Lower leg skin (tissue), 3 donors: Measurements from ENCODE around the gene HIPK2.

Experiments used
- POLR2A ChIP-seq, 2 donors: fragments of 450-650 bp; IDR thresholded peaks; one replicate each; pipeline ENCODE4 v1.6.1; 2016 to 2017; ENCODE audit warnings: antibody characterized with exemption in 2 of 2, mild to moderate bottlenecking in 1 of 2, moderate library complexity in 1 of 2
- TF ChIP-seq, protein P1 (sequence below), 3 donors: fragments of 450-650 bp; IDR thresholded peaks; one replicate each; pipeline ENCODE4 v1.5.1; 2016; ENCODE audit warnings: antibody characterized with exemption in 3 of 3, mild to moderate bottlenecking in 3 of 3, moderate library complexity in 2 of 3

DNA sequence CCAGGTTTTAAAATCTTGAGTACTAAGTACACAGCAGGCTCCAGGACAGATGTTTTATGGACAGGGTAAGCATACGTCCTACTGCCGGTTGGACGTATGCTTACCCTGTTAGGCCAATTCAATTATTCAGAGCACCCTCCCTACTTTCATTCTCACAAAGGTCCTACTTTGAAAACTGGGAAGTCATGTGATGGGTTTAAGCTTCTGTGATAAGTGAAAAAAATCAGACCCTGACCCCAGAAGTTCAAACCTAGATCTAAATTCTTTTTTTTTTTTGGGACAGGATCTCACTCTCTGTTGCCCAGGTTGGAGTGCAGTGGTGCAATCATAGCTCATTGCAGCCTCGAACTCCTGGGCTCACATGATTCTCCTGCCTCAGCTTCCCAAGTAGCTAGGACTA is 55.2 kb downstream of the HIPK2 start:
- TF ChIP-seq POLR2A (IDR thresholded peaks at IDR 0.05): no peak
- TF ChIP-seq, protein P1, sequence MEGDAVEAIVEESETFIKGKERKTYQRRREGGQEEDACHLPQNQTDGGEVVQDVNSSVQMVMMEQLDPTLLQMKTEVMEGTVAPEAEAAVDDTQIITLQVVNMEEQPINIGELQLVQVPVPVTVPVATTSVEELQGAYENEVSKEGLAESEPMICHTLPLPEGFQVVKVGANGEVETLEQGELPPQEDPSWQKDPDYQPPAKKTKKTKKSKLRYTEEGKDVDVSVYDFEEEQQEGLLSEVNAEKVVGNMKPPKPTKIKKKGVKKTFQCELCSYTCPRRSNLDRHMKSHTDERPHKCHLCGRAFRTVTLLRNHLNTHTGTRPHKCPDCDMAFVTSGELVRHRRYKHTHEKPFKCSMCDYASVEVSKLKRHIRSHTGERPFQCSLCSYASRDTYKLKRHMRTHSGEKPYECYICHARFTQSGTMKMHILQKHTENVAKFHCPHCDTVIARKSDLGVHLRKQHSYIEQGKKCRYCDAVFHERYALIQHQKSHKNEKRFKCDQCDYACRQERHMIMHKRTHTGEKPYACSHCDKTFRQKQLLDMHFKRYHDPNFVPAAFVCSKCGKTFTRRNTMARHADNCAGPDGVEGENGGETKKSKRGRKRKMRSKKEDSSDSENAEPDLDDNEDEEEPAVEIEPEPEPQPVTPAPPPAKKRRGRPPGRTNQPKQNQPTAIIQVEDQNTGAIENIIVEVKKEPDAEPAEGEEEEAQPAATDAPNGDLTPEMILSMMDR (IDR thresholded peaks at IDR 0.05): no peak
